Right lobe of liver (tissue), 6 donors: ENCODE measurements around the gene MYH13. TPM values are rescaled to one million over a fixed set of nuclear protein-coding genes. Genes with fewer than 3 reads are reported as not detected.

ENCODE experiments used
- ATAC-seq, 4 donors: fragments of 200-7000 bp; cut with Tn5 transposase; one replicate each; pipeline ENCODE4 v1.9.1; 2020; ENCODE audit warnings: mild to moderate bottlenecking in 4 of 4, moderate library complexity in 4 of 4
- DNase-seq, 3 donors: peaks; one replicate each; pipeline ENCODE4 v3.0.0-alpha.2; 2020
- H3K27ac ChIP-seq, 3 donors: fragments of 200-600 bp; one replicate each; pipeline ENCODE4 v1.8.0; 2022
- H3K27me3 ChIP-seq, 2 donors: fragments of 200-600 bp; one replicate each; pipeline ENCODE4 v1.8.0; 2022
- H3K36me3 ChIP-seq, 4 donors: fragments of 200-600 bp; sonication (generic) in 1 of 4; one replicate each; pipeline versions ENCODE4 v1.5.1 to v1.8.0; 2017 to 2022; ENCODE audit warnings: control low read depth in 1 of 4
- H3K4me1 ChIP-seq, 4 donors: fragments of 200-600 bp; sonication (generic) in 1 of 4; one replicate each; pipeline versions ENCODE4 v1.5.1 to v1.8.0; 2017 to 2022; ENCODE audit warnings: control low read depth in 1 of 4
- H3K4me3 ChIP-seq, 3 donors: fragments of 200-600 bp; one replicate each; pipeline ENCODE4 v1.8.0; 2022
- H3K9me3 ChIP-seq, 4 donors: fragments of 200-600 bp; sonication (generic) in 1 of 4; one replicate each; pipeline versions ENCODE4 v1.5.1 to v1.8.0; 2017 to 2022; ENCODE audit warnings: control low read depth in 1 of 4
- POLR2A ChIP-seq: fragments of 450-650 bp; IDR thresholded peaks from one replicate; pipeline ENCODE4 v1.6.1; 2017; ENCODE audit warnings: antibody characterized with exemption, mild to moderate bottlenecking
- WGBS: methylation state at CpG from one replicate; pipeline ENCODE4 v1.1.6; 2018; ENCODE audit warnings: low coverage, low lambda C conversion rate; ENCODE audit not compliant: insufficient coverage; ENCODE audit errors: missing lambda C conversion rate; 5-methylcytosine and 5-hydroxymethylcytosine counted together
- intact Hi-C, 2 donors: fragments of 100-400 bp; cut with DNase I; formaldehyde crosslinking; loops; one replicate each; pipeline versions ENCODE4 v1.11.2 to v1.14.1; 2022
- total RNA-seq, 6 experiments: library from RNA; depleted of rRNA in 2 of 6; stranded (reverse); fragments of >200 nt in 2 of 6; fragmentation: NEBNext Ultra II Directional in 3 of 6; extraction: Animal tissue kit (Norgen Biotek cat#: 25700) in 3 of 6; gene quantifications; one replicate each; pipeline versions ENCODE4 v1.1.0 to v1.2.4, GENCODE V29; 2016 to 2023
- TF ChIP-seq, protein P1 (sequence below), 4 donors: fragments of 200-600 bp in 3 of 4; fragments of 450-650 bp in 1 of 4; IDR thresholded peaks; one replicate each; pipeline versions ENCODE4 v1.5.1 to v1.8.0; 2016 to 2022; ENCODE audit warnings: antibody characterized with exemption in 4 of 4, mild to moderate bottlenecking in 2 of 4
- donor health status: DM: no; HTN: yes; CAD: no.
- donor health status: DM: no; HTN: no; CAD: no.
- donor health status: DM: no; HTN: no; CAD: no.
- donor health status: DM: no; HTN: yes; CAD: no.
- donor health status: DM: no; HTN: yes; CAD: no.

Gene MYH13
- total RNA-seq, 6 experiments from 2014 or later, result not detected

DNA sequence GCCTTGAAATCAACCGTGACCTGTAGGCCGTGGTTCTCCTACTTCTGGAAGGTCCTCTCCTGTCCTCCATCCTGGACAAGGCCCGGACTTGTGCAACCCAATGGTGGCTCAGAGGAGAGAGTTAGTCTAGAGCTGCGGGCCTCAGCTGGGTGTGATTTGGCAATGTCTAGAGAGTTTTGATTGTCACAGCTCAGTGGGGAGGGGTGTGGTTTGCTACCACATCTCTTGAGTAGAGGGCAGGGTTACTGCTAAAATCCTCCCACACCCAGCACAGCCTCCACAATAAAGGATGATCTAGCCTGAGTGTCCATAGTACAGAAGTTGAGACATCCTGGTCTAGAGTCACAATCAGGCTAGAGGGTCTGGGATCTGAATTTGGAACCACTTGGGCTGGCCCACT is 40.3 kb downstream of the MYH13 start:
- ATAC-seq (no peak), DNase-seq (no peak)
- Histone ChIP-seq H3K27ac (no peak overlapping the region), H3K4me3 (no peak overlapping the region), H3K4me1 (no peaks in the 10 kb centered on the region), H3K36me3 (no peaks in the 10 kb centered on the region), H3K9me3 (no peaks in the 10 kb centered on the region), H3K27me3 (no peaks in the 10 kb centered on the region)
- WGBS, result 60% methylated on average over 1 of the region's 4 CpGs
- intact Hi-C loops, result no loop called here
- no peak for TF ChIP-seq POLR2A
- TF ChIP-seq, protein P1, sequence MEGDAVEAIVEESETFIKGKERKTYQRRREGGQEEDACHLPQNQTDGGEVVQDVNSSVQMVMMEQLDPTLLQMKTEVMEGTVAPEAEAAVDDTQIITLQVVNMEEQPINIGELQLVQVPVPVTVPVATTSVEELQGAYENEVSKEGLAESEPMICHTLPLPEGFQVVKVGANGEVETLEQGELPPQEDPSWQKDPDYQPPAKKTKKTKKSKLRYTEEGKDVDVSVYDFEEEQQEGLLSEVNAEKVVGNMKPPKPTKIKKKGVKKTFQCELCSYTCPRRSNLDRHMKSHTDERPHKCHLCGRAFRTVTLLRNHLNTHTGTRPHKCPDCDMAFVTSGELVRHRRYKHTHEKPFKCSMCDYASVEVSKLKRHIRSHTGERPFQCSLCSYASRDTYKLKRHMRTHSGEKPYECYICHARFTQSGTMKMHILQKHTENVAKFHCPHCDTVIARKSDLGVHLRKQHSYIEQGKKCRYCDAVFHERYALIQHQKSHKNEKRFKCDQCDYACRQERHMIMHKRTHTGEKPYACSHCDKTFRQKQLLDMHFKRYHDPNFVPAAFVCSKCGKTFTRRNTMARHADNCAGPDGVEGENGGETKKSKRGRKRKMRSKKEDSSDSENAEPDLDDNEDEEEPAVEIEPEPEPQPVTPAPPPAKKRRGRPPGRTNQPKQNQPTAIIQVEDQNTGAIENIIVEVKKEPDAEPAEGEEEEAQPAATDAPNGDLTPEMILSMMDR (IDR thresholded peaks at IDR 0.05), result no peak

DNA sequence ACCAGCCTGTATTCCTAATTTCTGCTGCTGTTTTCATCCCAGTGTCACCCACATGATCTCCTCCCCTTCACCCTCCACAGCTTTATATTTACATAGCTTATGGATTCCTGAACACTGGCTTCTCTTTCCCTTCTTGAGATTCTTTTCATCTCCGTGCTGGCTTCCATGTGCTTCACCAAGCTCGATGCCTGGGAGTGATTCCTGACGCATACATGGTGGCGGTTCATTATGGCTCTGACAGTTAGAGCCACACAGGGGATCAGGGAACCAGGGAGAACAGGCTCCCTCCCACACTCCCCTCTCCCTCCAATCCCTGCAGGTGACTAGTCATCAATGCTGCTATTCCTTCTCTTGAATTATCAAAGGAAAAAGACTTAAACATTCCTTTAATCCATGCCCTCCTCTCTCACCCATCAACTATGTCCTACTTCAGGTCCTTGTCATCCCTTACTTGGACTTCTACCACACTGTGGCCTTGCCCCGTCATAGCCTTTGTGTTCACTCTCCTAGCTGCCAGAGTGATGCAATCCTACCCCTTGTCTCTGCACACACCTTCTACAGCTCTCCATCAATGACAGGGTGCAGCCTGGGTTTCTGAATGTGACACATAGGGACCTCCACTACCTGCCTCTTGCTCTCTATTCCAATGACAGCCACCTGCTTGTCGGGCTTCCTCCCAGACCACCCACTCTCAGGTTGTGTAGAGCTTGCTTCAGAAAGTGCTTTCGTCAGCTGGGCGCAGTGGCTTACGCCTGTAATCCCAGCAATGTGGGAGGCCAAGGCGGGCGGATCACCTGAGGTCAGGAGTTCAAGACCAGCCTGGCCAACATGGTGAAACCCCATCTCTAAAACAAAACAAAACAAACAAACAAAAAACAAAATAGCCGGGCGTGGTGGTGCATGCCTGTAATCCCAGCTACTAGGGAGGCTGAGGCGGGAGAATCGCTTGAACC is 43.6 kb downstream of the MYH13 start:
- H3K27ac ChIP-seq, result no peak overlapping the region
- intact Hi-C loops, result loop anchor here in 1 of 2 donors (10.0 kb wide), 1 partner anchor 286 kb away; no protein-coding TSS in a partner anchor
- no peak for DNase-seq
- no peaks in the 10 kb centered on the region for H3K27me3 ChIP-seq
- H3K4me3 ChIP-seq, result no peak overlapping the region
- H3K4me1 ChIP-seq, result no peaks in the 10 kb centered on the region
- WGBS, result 56% methylated on average over 13 of the region's 15 CpGs
- H3K36me3 ChIP-seq, result no peaks in the 10 kb centered on the region
- H3K9me3 ChIP-seq, result no peaks in the 10 kb centered on the region
- no peak for TF ChIP-seq POLR2A
- TF ChIP-seq, protein P1 (IDR thresholded peaks at IDR 0.05), result no peak
- ATAC-seq, result no peak

DNA sequence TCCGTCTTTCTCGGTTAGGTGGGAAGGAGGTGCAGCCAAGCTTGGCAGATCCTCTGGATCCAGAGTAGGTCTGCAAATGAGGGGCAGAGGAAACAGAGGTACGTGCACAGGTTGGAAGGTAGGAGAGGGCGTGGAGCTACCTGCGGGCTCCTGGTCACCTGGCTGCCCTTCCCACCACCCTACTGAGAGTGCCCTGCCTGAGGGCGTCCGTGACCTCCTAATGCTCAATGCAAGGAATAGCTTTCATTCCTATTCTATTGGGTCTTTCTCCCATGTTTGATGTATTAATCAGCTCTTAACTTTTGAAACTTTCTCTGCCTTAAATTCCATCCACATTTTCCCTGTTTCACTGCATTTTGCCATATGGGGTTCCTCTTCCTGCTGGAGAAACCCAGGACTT is 44.6 kb downstream of the MYH13 start:
- no peaks in the 10 kb centered on the region for H3K9me3 ChIP-seq
- H3K4me3 ChIP-seq, result no peak overlapping the region
- no peak for TF ChIP-seq POLR2A
- TF ChIP-seq, protein P1 (IDR thresholded peaks at IDR 0.05), result no peak
- H3K27ac ChIP-seq, result no peak overlapping the region
- WGBS, result 52% methylated on average over 3 of the region's 7 CpGs
- ATAC-seq (peak in 1 of 4 donors; percentile 8), DNase-seq (no peak)
- intact Hi-C loops, result loop anchor here in 1 of 2 donors (10.0 kb wide), 1 partner anchor 287 kb away; no protein-coding TSS in a partner anchor
- H3K36me3 ChIP-seq, result no peaks in the 10 kb centered on the region
- H3K4me1 ChIP-seq, result no peaks in the 10 kb centered on the region
- no peaks in the 10 kb centered on the region for H3K27me3 ChIP-seq

DNA sequence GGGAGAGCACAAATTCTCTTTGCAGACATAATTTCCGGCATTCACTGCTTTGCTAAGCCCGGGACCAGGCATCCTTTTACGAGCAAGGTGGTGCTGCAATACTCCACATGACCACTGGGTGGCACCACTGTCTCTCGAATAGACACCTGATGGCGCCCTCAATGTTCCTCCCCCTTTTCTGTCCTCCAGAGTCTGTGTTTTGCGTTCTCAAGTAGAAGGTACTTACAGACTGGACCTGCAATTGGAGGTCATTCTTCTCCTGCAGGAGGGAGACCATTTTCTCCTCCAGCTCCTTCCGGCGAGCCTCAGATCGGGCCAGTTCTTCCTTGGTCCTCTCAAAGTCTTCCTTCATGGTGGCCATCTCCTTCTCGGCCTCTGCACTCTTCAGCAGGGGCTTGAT is 45.2 kb downstream of the MYH13 start:
- no peak overlapping the region for H3K27ac ChIP-seq
- DNase-seq (peak; percentile 63 to 69 (median 67)), ATAC-seq (peak; percentile 74 to 89 (median 82))
- 0% methylated on average over 6 of the region's 10 CpGs for WGBS
- no peaks in the 10 kb centered on the region for H3K27me3 ChIP-seq
- no peak overlapping the region for H3K4me3 ChIP-seq
- intact Hi-C loops, result loop anchor here in 1 of 2 donors (10.0 kb wide), 1 partner anchor 287 kb away; no protein-coding TSS in a partner anchor
- no peaks in the 10 kb centered on the region for H3K4me1 ChIP-seq
- TF ChIP-seq, protein P1 (IDR thresholded peaks at IDR 0.05), result peak; percentile 75 to 94 (median 91)
- no peak for TF ChIP-seq POLR2A
- H3K36me3 ChIP-seq, result no peaks in the 10 kb centered on the region
- no peaks in the 10 kb centered on the region for H3K9me3 ChIP-seq
